GM23248 (cell line): ENCODE data around the gene ACSS3. TPM values are rescaled to one million over a fixed set of nuclear protein-coding genes. Genes with fewer than 3 reads are reported as not detected.

ENCODE experiments used
- DNase-seq: peaks from one replicate; pipeline ENCODE4 v3.0.0-alpha.2; 2015
- H2AFZ ChIP-seq: fragments of 200-600 bp; sonication (generic); 2 replicates; pipeline ENCODE4 v1.6.1; 2016; ENCODE audit warnings: antibody characterized with exemption
- H3F3A ChIP-seq: fragments of 200-600 bp; sonication (generic); 2 replicates; pipeline ENCODE4 v1.6.1; 2016; ENCODE audit warnings: mild to moderate bottlenecking, antibody characterized with exemption, mixed run types; ENCODE audit not compliant: insufficient read depth
- H3K27ac ChIP-seq: fragments of 200-600 bp; sonication (generic); 2 replicates; pipeline ENCODE4 v1.5.1; 2016; ENCODE audit warnings: mild to moderate bottlenecking
- H3K27me3 ChIP-seq: fragments of 200-600 bp; sonication (generic); replicated peaks from 2 replicates; pipeline ENCODE4 v1.6.1; 2016; ENCODE audit warnings: mild to moderate bottlenecking; ENCODE audit not compliant: insufficient read depth
- H3K36me3 ChIP-seq: fragments of 200-600 bp; sonication (generic); 2 replicates; pipeline ENCODE4 v1.6.1; 2016; ENCODE audit warnings: low read depth, mild to moderate bottlenecking
- H3K4me1 ChIP-seq: fragments of 200-600 bp; sonication (generic); 2 replicates; pipeline ENCODE4 v1.6.1; 2016; ENCODE audit warnings: mild to moderate bottlenecking; ENCODE audit not compliant: insufficient read depth
- H3K4me2 ChIP-seq: fragments of 200-600 bp; sonication (generic); one replicate; pipeline ENCODE4 v1.6.1; 2016; ENCODE audit warnings: mild to moderate bottlenecking; ENCODE audit not compliant: unreplicated experiment
- H3K4me3 ChIP-seq: fragments of 200-600 bp; sonication (generic); 2 replicates; pipeline ENCODE4 v1.5.1; 2016; ENCODE audit warnings: mild to moderate bottlenecking
- H3K79me2 ChIP-seq: fragments of 200-600 bp; sonication (generic); 2 replicates; pipeline ENCODE4 v1.6.1; 2016; ENCODE audit warnings: mild to moderate bottlenecking; ENCODE audit not compliant: insufficient read depth
- H3K9ac ChIP-seq: fragments of 200-600 bp; sonication (generic); 2 replicates; pipeline ENCODE4 v1.6.1; 2016; ENCODE audit warnings: mild to moderate bottlenecking
- H3K9me2 ChIP-seq: fragments of 200-600 bp; sonication (generic); 2 replicates; pipeline ENCODE4 v1.6.1; 2016; ENCODE audit warnings: mixed run types, mild to moderate bottlenecking, moderate library complexity; ENCODE audit not compliant: insufficient read depth
- H3K9me3 ChIP-seq: fragments of 200-600 bp; sonication (generic); one replicate; pipeline ENCODE4 v1.6.1; 2017; ENCODE audit warnings: low read depth
- H4K20me1 ChIP-seq: fragments of 200-600 bp; sonication (generic); 2 replicates; pipeline ENCODE4 v1.6.0; 2016; ENCODE audit not compliant: insufficient read depth
- EZH2 ChIP-seq: fragments of 200-600 bp; sonication (generic); IDR thresholded peaks from 2 replicates; pipeline ENCODE4 v1.6.1; 2018; ENCODE audit warnings: antibody characterized with exemption, mild to moderate bottlenecking; ENCODE audit not compliant: insufficient read depth, poor library complexity, severe bottlenecking
- EZH2phosphoT487 ChIP-seq: fragments of 200-600 bp; sonication (generic); IDR thresholded peaks from 2 replicates; pipeline ENCODE4 v1.6.1; 2018; ENCODE audit warnings: antibody characterized with exemption, moderate library complexity, mild to moderate bottlenecking, low read depth; ENCODE audit not compliant: insufficient read depth
- WGBS, 2 experiments: methylation state at CpG; one replicate each; pipeline ENCODE4 v1.1.6; 2015 to 2017; ENCODE audit warnings: low lambda C conversion rate in 2 of 2, low coverage in 1 of 2; ENCODE audit errors: missing lambda C conversion rate in 2 of 2; 5-methylcytosine and 5-hydroxymethylcytosine counted together
- in situ Hi-C: fragments of 300-500 bp; cut with MboI; formaldehyde crosslinking; loops from 2 replicates; pipeline ENCODE4 v1.15.0; 2020
- polyA plus RNA-seq: library from polyadenylated mRNA; unstranded; fragments of >200 nt; fragmentation: Nextera tagmentation; extraction: Ambion mirVana; gene quantifications from 2 replicates; pipeline ENCODE4 v1.2.1, GENCODE V29; 2016
- total RNA-seq: library from RNA; depleted of rRNA; stranded (reverse); fragments of >200 nt; shearing (Covaris generic); gene quantifications from 2 replicates; pipeline ENCODE4 v1.2.3, GENCODE V29; 2014

ACSS3 gene
- total and polyA plus RNA-seq, 2 experiments from 2014 or later, result 1.5 to 1.9 TPM

GRCh38 chr12:81086342-81086741 lies 8.5 kb downstream of the ACSS3 start:
- TF ChIP-seq EZH2 (no peak), EZH2phosphoT487 (no peak)
- Histone ChIP-seq H3K9me3 (no peaks in the 10 kb centered on the region), H2AFZ (no peak overlapping the region), H3F3A (no peaks in the 10 kb centered on the region), H3K27me3 (no peaks in the 10 kb centered on the region), H3K9me2 (no peaks in the 10 kb centered on the region), H3K4me2 (no peak overlapping the region), H3K4me3 (no peak overlapping the region), H3K79me2 (no peaks in the 10 kb centered on the region), H4K20me1 (no peaks in the 10 kb centered on the region), H3K36me3 (no peaks in the 10 kb centered on the region), H3K9ac (no peak overlapping the region), H3K27ac (no peak overlapping the region), H3K4me1 (no peaks in the 10 kb centered on the region)
- 87 to 92% methylated on average over 4 of the region's 4 CpGs for WGBS, 2 experiments
- no peak for DNase-seq
- in situ Hi-C loops, result no loop called here

GRCh38 chr12:81088221-81088620 lies 10.3 kb downstream of the ACSS3 start:
- no peaks in the 10 kb centered on the region for H3K36me3 ChIP-seq
- H3K9me3 ChIP-seq, result no peaks in the 10 kb centered on the region
- H4K20me1 ChIP-seq, result no peaks in the 10 kb centered on the region
- no peaks in the 10 kb centered on the region for H3K4me1 ChIP-seq
- H3K9me2 ChIP-seq, result no peaks in the 10 kb centered on the region
- no peak overlapping the region for H3K27ac ChIP-seq
- no peak overlapping the region for H3K4me2 ChIP-seq
- in situ Hi-C loops, result no loop called here
- H3F3A ChIP-seq, result no peaks in the 10 kb centered on the region
- 94 to 97% methylated on average over 4 of the region's 4 CpGs for WGBS, 2 experiments
- no peak overlapping the region for H3K4me3 ChIP-seq
- H3K79me2 ChIP-seq, result no peaks in the 10 kb centered on the region
- H2AFZ ChIP-seq, result no peak overlapping the region
- no peaks in the 10 kb centered on the region for H3K27me3 ChIP-seq
- TF ChIP-seq EZH2 (no peak), EZH2phosphoT487 (no peak)
- DNase-seq, result no peak
- no peak overlapping the region for H3K9ac ChIP-seq

- in situ Hi-C loops, result no loop called here
- no peak overlapping the region for H3K4me3 ChIP-seq
- H4K20me1 ChIP-seq, result no peaks in the 10 kb centered on the region
- H3K9ac ChIP-seq, result no peak overlapping the region
- H3K9me2 ChIP-seq, result no peaks in the 10 kb centered on the region
- H3K79me2 ChIP-seq, result no peaks in the 10 kb centered on the region
- H3K4me1 ChIP-seq, result no peaks in the 10 kb centered on the region
- H3K4me2 ChIP-seq, result no peak overlapping the region
- TF ChIP-seq EZH2, result no peak
- TF ChIP-seq EZH2phosphoT487, result no peak
- H3K27ac ChIP-seq, result no peak overlapping the region
- no peaks in the 10 kb centered on the region for H3K36me3 ChIP-seq
- H3K9me3 ChIP-seq, result no peaks in the 10 kb centered on the region
- no peaks in the 10 kb centered on the region for H3F3A ChIP-seq
- DNase-seq, result no peak
- H2AFZ ChIP-seq, result no peak overlapping the region
- 93% methylated on average over 1 of the region's 1 CpG for WGBS, 2 experiments
- H3K27me3 ChIP-seq, result no peaks in the 10 kb centered on the region
Measured at GRCh38 chr12:81089412-81089811, 11.5 kb downstream of the ACSS3 start.

GRCh38 chr12:81092053-81092452 lies 14.2 kb downstream of the ACSS3 start:
- no peak overlapping the region for H2AFZ ChIP-seq
- H3K9me2 ChIP-seq, result no peaks in the 10 kb centered on the region
- no peaks in the 10 kb centered on the region for H3K79me2 ChIP-seq
- H3K27me3 ChIP-seq, result no peaks in the 10 kb centered on the region
- H3K4me1 ChIP-seq, result no peaks in the 10 kb centered on the region; the same call in 1 of the 2 replicates
- no peak for DNase-seq
- no peaks in the 10 kb centered on the region for H4K20me1 ChIP-seq
- H3K9ac ChIP-seq, result no peak overlapping the region
- WGBS, 2 experiments, result 74 to 76% methylated on average over 3 of the region's 3 CpGs
- no peak overlapping the region for H3K4me3 ChIP-seq
- TF ChIP-seq EZH2 (no peak), EZH2phosphoT487 (no peak)
- H3K9me3 ChIP-seq, result no peaks in the 10 kb centered on the region
- H3K27ac ChIP-seq, result no peak overlapping the region
- in situ Hi-C loops, result no loop called here
- no peak overlapping the region for H3K4me2 ChIP-seq
- no peaks in the 10 kb centered on the region for H3F3A ChIP-seq
- no peaks in the 10 kb centered on the region for H3K36me3 ChIP-seq
